Fibroblast of lung (primary cell): ENCODE measurements around the gene ANAPC13.

Source experiments
- CTCF ChIP-seq, 2 donors: IDR thresholded peaks in 1 of 2; conservative IDR thresholded peaks in 1 of 2; 1 replicate in 1 of 2; 2 replicates in 1 of 2; pipeline ENCODE4 v1.5.1; 2011 to 2012; ENCODE audit warnings: low read length in 2 of 2, control low read depth in 1 of 2, inconsistent platforms in 1 of 2, low read depth in 1 of 2, mild to moderate bottlenecking in 1 of 2
- EZH2 ChIP-seq: IDR thresholded peaks from 2 replicates; pipeline ENCODE4 v1.5.1; 2012; ENCODE audit warnings: low read length, control low read depth, mild to moderate bottlenecking; ENCODE audit errors: missing control alignments

GRCh38 chr3:134525293-134525692, 39.5 kb upstream of the ANAPC13 start:
- TF ChIP-seq CTCF (conservative IDR thresholded peaks at IDR 0.05 in 1 of 2, IDR thresholded peaks at IDR 0.05 in 1 of 2; ENCODE audit: low read depth in 1 of 2, low read length in 2 of 2) (no peak), EZH2 (no peak)
